SK-N-SH treated with all-trans-retinoic acid at 6 μM for 48 hours (cell line): Measurements from ENCODE around the gene SYCE1L.
"Not testable (repeated sequence)": the region's sequence is repeated elsewhere in the genome, so short reads cannot be mapped to it uniquely, and the experiment has no call there.

ENCODE experiments used
- CSDC2 ChIP-seq: fragments of 250-450 bp; sonication (Bioruptor Pico); IDR thresholded peaks from 2 replicates; pipeline ENCODE4 v1.5.0; 2020; ENCODE audit warnings: mild to moderate bottlenecking, moderate library complexity
- GLIS3 ChIP-seq: fragments of 250-450 bp; sonication (Bioruptor Pico); IDR thresholded peaks from 2 replicates; pipeline ENCODE4 v1.5.0; 2020; ENCODE audit warnings: mild to moderate bottlenecking, moderate library complexity
- ISL1 ChIP-seq: fragments of 250-450 bp; sonication (Bioruptor Pico); IDR thresholded peaks from 2 replicates; pipeline ENCODE4 v2.1.2; 2022; ENCODE audit warnings: mild to moderate bottlenecking, moderate library complexity
- OSR1 ChIP-seq: fragments of 250-450 bp; sonication (Bioruptor Pico); IDR thresholded peaks from 2 replicates; pipeline ENCODE4 v1.8.0; 2022; ENCODE audit warnings: moderate library complexity, mild to moderate bottlenecking, inconsistent platforms
- PPARA ChIP-seq: fragments of 250-450 bp; sonication (Bioruptor Pico); IDR thresholded peaks from 2 replicates; pipeline ENCODE4 v1.5.0; 2020; ENCODE audit warnings: mild to moderate bottlenecking, borderline replicate concordance
- SNAI2 ChIP-seq: fragments of 250-450 bp; sonication (Bioruptor Pico); IDR thresholded peaks from 2 replicates; pipeline ENCODE4 v1.5.0; 2020; ENCODE audit warnings: mild to moderate bottlenecking, moderate library complexity
- TCF4 ChIP-seq: fragments of 250-450 bp; sonication (Bioruptor Pico); IDR thresholded peaks from 2 replicates; pipeline ENCODE4 v1.8.0; 2021; ENCODE audit warnings: mild to moderate bottlenecking, moderate library complexity, borderline replicate concordance
- TOX ChIP-seq: fragments of 250-450 bp; sonication (Bioruptor Pico); IDR thresholded peaks from 2 replicates; pipeline ENCODE4 v1.8.0; 2021; ENCODE audit warnings: mild to moderate bottlenecking, moderate library complexity, borderline replicate concordance
- TSHZ2 ChIP-seq: fragments of 250-450 bp; sonication (Bioruptor Pico); IDR thresholded peaks from 2 replicates; pipeline ENCODE4 v1.5.0; 2020; ENCODE audit warnings: mild to moderate bottlenecking, moderate library complexity
- ZNF8 ChIP-seq: fragments of 450-650 bp; formaldehyde crosslinking; IDR thresholded peaks from 2 replicates; pipeline ENCODE4 v1.5.0; 2020; ENCODE audit warnings: mild to moderate bottlenecking, moderate library complexity
- TF ChIP-seq, protein P1 (sequence below): fragments of 250-450 bp; sonication (Bioruptor Pico); IDR thresholded peaks from 2 replicates; pipeline ENCODE4 v1.5.1; 2021; ENCODE audit warnings: mild to moderate bottlenecking, moderate library complexity
- TF ChIP-seq, protein P2 (sequence below): fragments of 250-450 bp; sonication (Bioruptor Pico); IDR thresholded peaks from 2 replicates; pipeline ENCODE4 v1.8.0; 2020; ENCODE audit warnings: mild to moderate bottlenecking, moderate library complexity, borderline replicate concordance
- TF ChIP-seq, protein P3 (sequence below): fragments of 250-450 bp; sonication (Bioruptor Pico); IDR thresholded peaks from 2 replicates; pipeline ENCODE4 v1.8.0; 2021; ENCODE audit warnings: low read depth, mild to moderate bottlenecking, moderate library complexity, borderline replicate concordance

GRCh38 chr16:77242471-77242870 is 43.3 kb downstream of the SYCE1L start:
- not testable (repeated sequence) for TF ChIP-seq OSR1 (CRISPR knock-in tag); TCF4 (CRISPR knock-in tag); CSDC2 (CRISPR knock-in tag); ZNF8; TSHZ2 (CRISPR knock-in tag); PPARA (CRISPR knock-in tag); GLIS3; TOX (CRISPR knock-in tag); ISL1 (CRISPR knock-in tag); SNAI2 (CRISPR knock-in tag)
- TF ChIP-seq, protein P1, sequence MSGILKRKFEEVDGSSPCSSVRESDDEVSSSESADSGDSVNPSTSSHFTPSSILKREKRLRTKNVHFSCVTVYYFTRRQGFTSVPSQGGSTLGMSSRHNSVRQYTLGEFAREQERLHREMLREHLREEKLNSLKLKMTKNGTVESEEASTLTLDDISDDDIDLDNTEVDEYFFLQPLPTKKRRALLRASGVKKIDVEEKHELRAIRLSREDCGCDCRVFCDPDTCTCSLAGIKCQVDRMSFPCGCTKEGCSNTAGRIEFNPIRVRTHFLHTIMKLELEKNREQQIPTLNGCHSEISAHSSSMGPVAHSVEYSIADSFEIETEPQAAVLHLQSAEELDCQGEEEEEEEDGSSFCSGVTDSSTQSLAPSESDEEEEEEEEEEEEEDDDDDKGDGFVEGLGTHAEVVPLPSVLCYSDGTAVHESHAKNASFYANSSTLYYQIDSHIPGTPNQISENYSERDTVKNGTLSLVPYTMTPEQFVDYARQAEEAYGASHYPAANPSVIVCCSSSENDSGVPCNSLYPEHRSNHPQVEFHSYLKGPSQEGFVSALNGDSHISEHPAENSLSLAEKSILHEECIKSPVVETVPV (CRISPR knock-in tag), result not testable (repeated sequence)
- TF ChIP-seq, protein P2, sequence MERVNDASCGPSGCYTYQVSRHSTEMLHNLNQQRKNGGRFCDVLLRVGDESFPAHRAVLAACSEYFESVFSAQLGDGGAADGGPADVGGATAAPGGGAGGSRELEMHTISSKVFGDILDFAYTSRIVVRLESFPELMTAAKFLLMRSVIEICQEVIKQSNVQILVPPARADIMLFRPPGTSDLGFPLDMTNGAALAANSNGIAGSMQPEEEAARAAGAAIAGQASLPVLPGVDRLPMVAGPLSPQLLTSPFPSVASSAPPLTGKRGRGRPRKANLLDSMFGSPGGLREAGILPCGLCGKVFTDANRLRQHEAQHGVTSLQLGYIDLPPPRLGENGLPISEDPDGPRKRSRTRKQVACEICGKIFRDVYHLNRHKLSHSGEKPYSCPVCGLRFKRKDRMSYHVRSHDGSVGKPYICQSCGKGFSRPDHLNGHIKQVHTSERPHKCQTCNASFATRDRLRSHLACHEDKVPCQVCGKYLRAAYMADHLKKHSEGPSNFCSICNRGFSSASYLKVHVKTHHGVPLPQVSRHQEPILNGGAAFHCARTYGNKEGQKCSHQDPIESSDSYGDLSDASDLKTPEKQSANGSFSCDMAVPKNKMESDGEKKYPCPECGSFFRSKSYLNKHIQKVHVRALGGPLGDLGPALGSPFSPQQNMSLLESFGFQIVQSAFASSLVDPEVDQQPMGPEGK (CRISPR knock-in tag), result not testable (repeated sequence)
- TF ChIP-seq, protein P3, sequence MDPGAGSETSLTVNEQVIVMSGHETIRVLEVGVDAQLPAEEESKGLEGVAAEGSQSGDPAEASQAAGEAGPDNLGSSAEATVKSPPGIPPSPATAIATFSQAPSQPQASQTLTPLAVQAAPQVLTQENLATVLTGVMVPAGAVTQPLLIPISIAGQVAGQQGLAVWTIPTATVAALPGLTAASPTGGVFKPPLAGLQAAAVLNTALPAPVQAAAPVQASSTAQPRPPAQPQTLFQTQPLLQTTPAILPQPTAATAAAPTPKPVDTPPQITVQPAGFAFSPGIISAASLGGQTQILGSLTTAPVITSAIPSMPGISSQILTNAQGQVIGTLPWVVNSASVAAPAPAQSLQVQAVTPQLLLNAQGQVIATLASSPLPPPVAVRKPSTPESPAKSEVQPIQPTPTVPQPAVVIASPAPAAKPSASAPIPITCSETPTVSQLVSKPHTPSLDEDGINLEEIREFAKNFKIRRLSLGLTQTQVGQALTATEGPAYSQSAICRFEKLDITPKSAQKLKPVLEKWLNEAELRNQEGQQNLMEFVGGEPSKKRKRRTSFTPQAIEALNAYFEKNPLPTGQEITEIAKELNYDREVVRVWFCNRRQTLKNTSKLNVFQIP (CRISPR knock-in tag), result not testable (repeated sequence)
